SK-N-SH treated with all-trans-retinoic acid at 6 μM for 48 hours (cell line): ENCODE data around the gene CCDC32.

Experiments
- ATAC-seq: fragments of 200-7000 bp; cut with Tn5 transposase; 3 replicates; pipeline ENCODE4 v1.9.1; 2020; ENCODE audit warnings: mild to moderate bottlenecking, moderate library complexity
- ARNTL ChIP-seq: fragments of 450-650 bp; formaldehyde crosslinking; IDR thresholded peaks from 2 replicates; pipeline ENCODE4 v1.5.0; 2020; ENCODE audit warnings: low read depth, mild to moderate bottlenecking, moderate library complexity, borderline replicate concordance
- BACH2 ChIP-seq: fragments of 250-450 bp; sonication (Bioruptor Pico); IDR thresholded peaks from 2 replicates; pipeline ENCODE4 v1.9.0; 2021; ENCODE audit warnings: mild to moderate bottlenecking, borderline replicate concordance
- ESRRG ChIP-seq: fragments of 250-450 bp; sonication (Bioruptor Pico); IDR thresholded peaks from 2 replicates; pipeline ENCODE4 v1.6.1; 2021; ENCODE audit warnings: mild to moderate bottlenecking
- GLIS3 ChIP-seq: fragments of 250-450 bp; sonication (Bioruptor Pico); IDR thresholded peaks from 2 replicates; pipeline ENCODE4 v1.5.0; 2020; ENCODE audit warnings: mild to moderate bottlenecking, moderate library complexity
- ISL1 ChIP-seq: fragments of 250-450 bp; sonication (Bioruptor Pico); IDR thresholded peaks from 2 replicates; pipeline ENCODE4 v2.1.2; 2022; ENCODE audit warnings: mild to moderate bottlenecking, moderate library complexity
- PPARA ChIP-seq: fragments of 250-450 bp; sonication (Bioruptor Pico); IDR thresholded peaks from 2 replicates; pipeline ENCODE4 v1.5.0; 2020; ENCODE audit warnings: mild to moderate bottlenecking, borderline replicate concordance
- RARB ChIP-seq: fragments of 250-450 bp; sonication (Bioruptor Pico); IDR thresholded peaks from 2 replicates; pipeline ENCODE4 v1.8.0; 2021; ENCODE audit warnings: mild to moderate bottlenecking, moderate library complexity
- SNAI2 ChIP-seq: fragments of 250-450 bp; sonication (Bioruptor Pico); IDR thresholded peaks from 2 replicates; pipeline ENCODE4 v1.5.0; 2020; ENCODE audit warnings: mild to moderate bottlenecking, moderate library complexity
- TOX ChIP-seq: fragments of 250-450 bp; sonication (Bioruptor Pico); IDR thresholded peaks from 2 replicates; pipeline ENCODE4 v1.8.0; 2021; ENCODE audit warnings: mild to moderate bottlenecking, moderate library complexity, borderline replicate concordance
- ZC3H10 ChIP-seq: fragments of 250-450 bp; sonication (Bioruptor Pico); IDR thresholded peaks from 2 replicates; pipeline ENCODE4 v1.5.1; 2021; ENCODE audit warnings: mild to moderate bottlenecking, moderate library complexity
- ZFP3 ChIP-seq: fragments of 250-450 bp; sonication (Bioruptor Pico); IDR thresholded peaks from 2 replicates; pipeline ENCODE4 v1.5.0; 2020; ENCODE audit warnings: mild to moderate bottlenecking, moderate library complexity
- ZNF70 ChIP-seq: fragments of 450-650 bp; formaldehyde crosslinking; IDR thresholded peaks from 2 replicates; pipeline ENCODE4 v1.5.0; 2020; ENCODE audit warnings: mild to moderate bottlenecking, moderate library complexity
- ZNF8 ChIP-seq: fragments of 450-650 bp; formaldehyde crosslinking; IDR thresholded peaks from 2 replicates; pipeline ENCODE4 v1.5.0; 2020; ENCODE audit warnings: mild to moderate bottlenecking, moderate library complexity
- TF ChIP-seq, protein P1 (sequence below): fragments of 250-450 bp; sonication (Bioruptor Pico); IDR thresholded peaks from 2 replicates; pipeline ENCODE4 v1.8.0; 2020; ENCODE audit warnings: mild to moderate bottlenecking, moderate library complexity, borderline replicate concordance
- TF ChIP-seq, protein P2 (sequence below): fragments of 250-450 bp; sonication (Bioruptor Pico); IDR thresholded peaks from 2 replicates; pipeline ENCODE4 v1.5.1; 2020; ENCODE audit warnings: low read depth, mild to moderate bottlenecking, moderate library complexity
- TF ChIP-seq, protein P3 (sequence below): fragments of 250-450 bp; sonication (Bioruptor Pico); IDR thresholded peaks from 2 replicates; pipeline ENCODE4 v1.5.0; 2020; ENCODE audit warnings: mild to moderate bottlenecking, moderate library complexity

Gene CCDC32

DNA sequence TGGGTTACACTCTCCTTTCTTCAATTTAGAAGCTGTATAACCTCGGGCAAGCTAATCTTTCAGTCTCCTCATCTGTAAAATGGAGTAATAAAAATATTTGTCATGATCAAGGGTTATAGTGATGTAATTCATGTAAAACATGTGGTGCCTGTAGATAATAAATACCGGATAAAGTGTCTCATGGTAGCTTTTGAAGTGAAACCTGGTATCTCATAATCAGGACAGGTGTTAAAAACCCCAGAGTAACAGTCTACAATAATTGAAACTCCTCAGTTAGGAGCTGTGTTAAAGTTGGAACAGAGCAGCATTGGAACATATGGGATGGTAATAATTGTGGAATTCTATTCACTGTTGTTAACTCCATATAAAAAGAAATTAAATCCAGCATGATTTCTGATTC lies 28.3 kb upstream of the CCDC32 start:
- ATAC-seq: no peak
- TF ChIP-seq ISL1: no peak
- no peak for TF ChIP-seq ZC3H10 (CRISPR knock-in tag)
- TF ChIP-seq TOX (CRISPR knock-in tag): no peak
- no peak for TF ChIP-seq BACH2 (CRISPR knock-in tag)
- TF ChIP-seq ZFP3 (CRISPR knock-in tag): no peak

DNA sequence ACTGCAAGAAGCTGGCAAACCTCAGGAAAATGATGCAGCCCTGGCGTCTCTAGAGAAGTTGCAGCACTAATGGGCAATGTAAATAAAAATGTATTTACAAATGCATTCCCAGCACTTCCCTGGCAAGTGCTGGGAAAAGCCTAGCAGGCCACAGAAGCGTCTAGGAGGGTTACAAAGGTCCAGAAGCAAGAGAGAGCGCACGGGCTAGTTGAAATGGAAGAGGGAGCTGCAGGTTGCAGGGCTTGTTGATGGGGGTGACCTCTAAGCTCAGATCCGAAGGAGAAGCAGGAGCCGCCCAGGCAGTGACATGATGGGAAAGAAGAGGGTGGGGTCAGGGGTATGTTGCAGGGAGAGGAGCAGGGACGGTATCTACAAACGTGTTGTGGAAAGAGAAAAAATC lies 26.5 kb upstream of the CCDC32 start:
- no peak for TF ChIP-seq PPARA (CRISPR knock-in tag)
- TF ChIP-seq ZNF70 (CRISPR knock-in tag): no peak
- no peak for TF ChIP-seq GLIS3 (CRISPR knock-in tag)
- no peak for ATAC-seq

DNA sequence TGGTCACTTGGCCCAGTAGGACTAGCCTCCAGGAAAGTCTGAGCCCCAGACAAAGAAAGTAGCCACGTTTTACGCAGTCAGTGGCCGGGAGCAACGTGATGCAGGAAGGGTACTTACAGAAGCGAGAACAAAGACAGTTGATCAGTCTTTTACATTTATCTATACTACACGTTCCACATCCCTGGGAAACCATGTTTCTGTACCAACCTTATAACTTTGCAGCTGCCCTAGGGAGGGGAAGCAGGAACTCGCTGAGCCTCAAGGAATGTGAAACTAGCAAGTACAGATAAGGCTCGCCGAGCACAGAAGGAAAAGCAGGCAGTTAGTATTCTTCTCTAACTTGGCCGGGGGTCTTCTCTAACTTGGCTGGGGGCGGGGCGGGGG lies 25.8 kb upstream of the CCDC32 start:
- no peak for ATAC-seq
- TF ChIP-seq ZC3H10 (CRISPR knock-in tag) (no peak), PPARA (CRISPR knock-in tag) (no peak), RARB (CRISPR knock-in tag) (no peak), ZNF70 (CRISPR knock-in tag) (no peak), TOX (CRISPR knock-in tag) (no peak), ZFP3 (CRISPR knock-in tag) (no peak), ARNTL (no peak), ESRRG (CRISPR knock-in tag) (no peak), ISL1 (no peak), SNAI2 (CRISPR knock-in tag) (no peak)
- TF ChIP-seq, protein P1, sequence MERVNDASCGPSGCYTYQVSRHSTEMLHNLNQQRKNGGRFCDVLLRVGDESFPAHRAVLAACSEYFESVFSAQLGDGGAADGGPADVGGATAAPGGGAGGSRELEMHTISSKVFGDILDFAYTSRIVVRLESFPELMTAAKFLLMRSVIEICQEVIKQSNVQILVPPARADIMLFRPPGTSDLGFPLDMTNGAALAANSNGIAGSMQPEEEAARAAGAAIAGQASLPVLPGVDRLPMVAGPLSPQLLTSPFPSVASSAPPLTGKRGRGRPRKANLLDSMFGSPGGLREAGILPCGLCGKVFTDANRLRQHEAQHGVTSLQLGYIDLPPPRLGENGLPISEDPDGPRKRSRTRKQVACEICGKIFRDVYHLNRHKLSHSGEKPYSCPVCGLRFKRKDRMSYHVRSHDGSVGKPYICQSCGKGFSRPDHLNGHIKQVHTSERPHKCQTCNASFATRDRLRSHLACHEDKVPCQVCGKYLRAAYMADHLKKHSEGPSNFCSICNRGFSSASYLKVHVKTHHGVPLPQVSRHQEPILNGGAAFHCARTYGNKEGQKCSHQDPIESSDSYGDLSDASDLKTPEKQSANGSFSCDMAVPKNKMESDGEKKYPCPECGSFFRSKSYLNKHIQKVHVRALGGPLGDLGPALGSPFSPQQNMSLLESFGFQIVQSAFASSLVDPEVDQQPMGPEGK (CRISPR knock-in tag): no peak
- TF ChIP-seq, protein P2, sequence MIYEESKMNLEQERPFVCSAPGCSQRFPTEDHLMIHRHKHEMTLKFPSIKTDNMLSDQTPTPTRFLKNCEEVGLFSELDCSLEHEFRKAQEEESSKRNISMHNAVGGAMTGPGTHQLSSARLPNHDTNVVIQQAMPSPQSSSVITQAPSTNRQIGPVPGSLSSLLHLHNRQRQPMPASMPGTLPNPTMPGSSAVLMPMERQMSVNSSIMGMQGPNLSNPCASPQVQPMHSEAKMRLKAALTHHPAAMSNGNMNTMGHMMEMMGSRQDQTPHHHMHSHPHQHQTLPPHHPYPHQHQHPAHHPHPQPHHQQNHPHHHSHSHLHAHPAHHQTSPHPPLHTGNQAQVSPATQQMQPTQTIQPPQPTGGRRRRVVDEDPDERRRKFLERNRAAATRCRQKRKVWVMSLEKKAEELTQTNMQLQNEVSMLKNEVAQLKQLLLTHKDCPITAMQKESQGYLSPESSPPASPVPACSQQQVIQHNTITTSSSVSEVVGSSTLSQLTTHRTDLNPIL (CRISPR knock-in tag): no peak
- TF ChIP-seq, protein P3, sequence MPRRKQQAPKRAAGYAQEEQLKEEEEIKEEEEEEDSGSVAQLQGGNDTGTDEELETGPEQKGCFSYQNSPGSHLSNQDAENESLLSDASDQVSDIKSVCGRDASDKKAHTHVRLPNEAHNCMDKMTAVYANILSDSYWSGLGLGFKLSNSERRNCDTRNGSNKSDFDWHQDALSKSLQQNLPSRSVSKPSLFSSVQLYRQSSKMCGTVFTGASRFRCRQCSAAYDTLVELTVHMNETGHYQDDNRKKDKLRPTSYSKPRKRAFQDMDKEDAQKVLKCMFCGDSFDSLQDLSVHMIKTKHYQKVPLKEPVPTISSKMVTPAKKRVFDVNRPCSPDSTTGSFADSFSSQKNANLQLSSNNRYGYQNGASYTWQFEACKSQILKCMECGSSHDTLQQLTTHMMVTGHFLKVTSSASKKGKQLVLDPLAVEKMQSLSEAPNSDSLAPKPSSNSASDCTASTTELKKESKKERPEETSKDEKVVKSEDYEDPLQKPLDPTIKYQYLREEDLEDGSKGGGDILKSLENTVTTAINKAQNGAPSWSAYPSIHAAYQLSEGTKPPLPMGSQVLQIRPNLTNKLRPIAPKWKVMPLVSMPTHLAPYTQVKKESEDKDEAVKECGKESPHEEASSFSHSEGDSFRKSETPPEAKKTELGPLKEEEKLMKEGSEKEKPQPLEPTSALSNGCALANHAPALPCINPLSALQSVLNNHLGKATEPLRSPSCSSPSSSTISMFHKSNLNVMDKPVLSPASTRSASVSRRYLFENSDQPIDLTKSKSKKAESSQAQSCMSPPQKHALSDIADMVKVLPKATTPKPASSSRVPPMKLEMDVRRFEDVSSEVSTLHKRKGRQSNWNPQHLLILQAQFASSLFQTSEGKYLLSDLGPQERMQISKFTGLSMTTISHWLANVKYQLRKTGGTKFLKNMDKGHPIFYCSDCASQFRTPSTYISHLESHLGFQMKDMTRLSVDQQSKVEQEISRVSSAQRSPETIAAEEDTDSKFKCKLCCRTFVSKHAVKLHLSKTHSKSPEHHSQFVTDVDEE (CRISPR knock-in tag): no peak

DNA sequence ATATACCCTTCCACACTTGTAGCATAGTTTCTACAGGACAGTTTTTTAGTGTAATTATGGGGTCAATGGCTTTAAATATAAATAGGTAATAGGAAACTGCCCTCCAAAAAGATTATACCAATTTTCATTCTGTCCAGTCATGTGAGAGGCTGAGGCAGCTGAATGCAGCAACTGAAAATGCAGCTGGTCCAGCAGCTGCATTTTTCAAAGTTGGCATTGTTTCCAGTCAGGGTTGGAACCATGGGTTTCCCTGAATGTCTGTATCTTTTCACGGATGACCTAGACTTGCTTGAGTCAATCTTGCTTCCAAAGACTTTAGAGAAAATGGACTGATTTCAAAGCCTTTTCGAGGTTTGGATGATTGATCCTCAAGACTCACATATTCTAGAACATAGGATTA lies 19.3 kb upstream of the CCDC32 start:
- TF ChIP-seq ESRRG (CRISPR knock-in tag) (no peak), ISL1 (no peak), ARNTL (no peak), GLIS3 (CRISPR knock-in tag) (no peak), TOX (CRISPR knock-in tag) (no peak), PPARA (CRISPR knock-in tag) (no peak), ZNF8 (CRISPR knock-in tag) (no peak), BACH2 (CRISPR knock-in tag) (no peak), ZC3H10 (CRISPR knock-in tag) (no peak)
- TF ChIP-seq, protein P1 (CRISPR knock-in tag): no peak
- TF ChIP-seq, protein P2 (CRISPR knock-in tag): no peak
- ATAC-seq: no peak
